ENCODE measurements around the gene CEP41. TPM values are rescaled to one million over a fixed set of nuclear protein-coding genes. Genes with fewer than 3 reads are reported as not detected.

CEP41 gene
- total RNA-seq, 1 donor from 2014 or later, result 34.7 TPM

GRCh38 chr7:130486954-130487436, 46.2 kb upstream of the CEP41 start:
- Mint-ChIP-seq H3K27me3 (ENCODE audit: unreplicated experiment) (peaks cover 3% of the 10 kb centered on the region), H3K4me1 (ENCODE audit: low read depth, unreplicated experiment) (peaks cover 10% of the 10 kb centered on the region), H3K27ac (ENCODE audit: unreplicated experiment) (no peak overlapping the region), H3K4me3 (ENCODE audit: unreplicated experiment) (peak overlapping the region; percentile 89), H3K9me3 (ENCODE audit: unreplicated experiment) (peaks cover 10% of the 10 kb centered on the region), H3K36me3 (ENCODE audit: unreplicated experiment) (no peaks in the 10 kb centered on the region)
- TF ChIP-seq CTCF (IDR thresholded peaks at IDR 0.05; ENCODE audit: partially characterized antibody, unreplicated experiment), result no peak
- DNase-seq, result no peak

GRCh38 chr7:130486114-130486953, 45.5 kb upstream of the CEP41 start:
- Mint-ChIP-seq H3K4me3 (ENCODE audit: unreplicated experiment) (peak overlapping the region; percentile 89), H3K27me3 (ENCODE audit: unreplicated experiment) (peaks cover 3% of the 10 kb centered on the region), H3K36me3 (ENCODE audit: unreplicated experiment) (no peaks in the 10 kb centered on the region), H3K4me1 (ENCODE audit: low read depth, unreplicated experiment) (peaks cover 10% of the 10 kb centered on the region), H3K9me3 (ENCODE audit: unreplicated experiment) (peaks cover 8% of the 10 kb centered on the region), H3K27ac (ENCODE audit: unreplicated experiment) (no peak overlapping the region)
- TF ChIP-seq CTCF (IDR thresholded peaks at IDR 0.05; ENCODE audit: partially characterized antibody, unreplicated experiment), result peak; percentile 76
- DNase-seq, result peak; percentile 87

GRCh38 chr7:130485734-130486113, 44.9 kb upstream of the CEP41 start:
- peaks cover 6% of the 10 kb centered on the region for H3K9me3 Mint-ChIP-seq (ENCODE audit: unreplicated experiment)
- H3K27ac Mint-ChIP-seq (ENCODE audit: unreplicated experiment), result peak overlapping the region; percentile 69
- H3K36me3 Mint-ChIP-seq (ENCODE audit: unreplicated experiment), result no peaks in the 10 kb centered on the region
- TF ChIP-seq CTCF (IDR thresholded peaks at IDR 0.05; ENCODE audit: partially characterized antibody, unreplicated experiment), result no peak
- H3K4me1 Mint-ChIP-seq (ENCODE audit: low read depth, unreplicated experiment), result peaks cover 8% of the 10 kb centered on the region
- DNase-seq, result no peak
- H3K4me3 Mint-ChIP-seq (ENCODE audit: unreplicated experiment), result peak overlapping the region; percentile 89
- H3K27me3 Mint-ChIP-seq (ENCODE audit: unreplicated experiment), result peaks cover 3% of the 10 kb centered on the region

GRCh38 chr7:130483031-130483430, 42.2 kb upstream of the CEP41 start:
- Mint-ChIP-seq H3K27ac (ENCODE audit: unreplicated experiment) (no peak overlapping the region), H3K4me3 (ENCODE audit: unreplicated experiment) (no peak overlapping the region), H3K27me3 (ENCODE audit: unreplicated experiment) (no peaks in the 10 kb centered on the region), H3K4me1 (ENCODE audit: low read depth, unreplicated experiment) (peaks cover 4% of the 10 kb centered on the region), H3K9me3 (ENCODE audit: unreplicated experiment) (peaks cover 4% of the 10 kb centered on the region), H3K36me3 (ENCODE audit: unreplicated experiment) (no peaks in the 10 kb centered on the region)
- no peak for DNase-seq
- no peak for TF ChIP-seq CTCF (IDR thresholded peaks at IDR 0.05; ENCODE audit: partially characterized antibody, unreplicated experiment)

DNA sequence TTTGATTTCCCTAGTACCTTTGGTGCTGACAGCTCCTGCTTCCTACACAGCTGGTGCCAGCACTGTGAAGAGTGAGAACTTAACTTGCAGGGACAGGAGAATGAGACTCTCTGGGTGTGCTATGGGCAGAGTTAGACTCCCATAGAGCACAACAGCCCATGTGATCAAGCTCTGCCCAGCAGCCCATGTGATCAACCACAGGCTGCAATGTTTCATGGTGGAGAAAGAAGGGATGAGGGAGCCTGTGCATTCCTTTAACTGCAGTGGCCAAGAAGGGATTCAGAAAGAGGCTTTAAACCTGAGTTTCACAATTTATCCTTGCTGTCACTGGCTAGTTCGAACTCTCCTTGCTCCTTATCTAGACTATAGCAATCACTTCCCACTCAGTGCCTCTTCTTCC, 41.1 kb upstream of the CEP41 start:
- no peak overlapping the region for H3K27ac Mint-ChIP-seq (ENCODE audit: unreplicated experiment)
- no peak for TF ChIP-seq CTCF (IDR thresholded peaks at IDR 0.05; ENCODE audit: partially characterized antibody, unreplicated experiment)
- no peaks in the 10 kb centered on the region for H3K36me3 Mint-ChIP-seq (ENCODE audit: unreplicated experiment)
- peaks cover under 1% of the 10 kb centered on the region for H3K9me3 Mint-ChIP-seq (ENCODE audit: unreplicated experiment)
- DNase-seq, result no peak
- peaks cover under 1% of the 10 kb centered on the region for H3K4me1 Mint-ChIP-seq (ENCODE audit: low read depth, unreplicated experiment)
- no peaks in the 10 kb centered on the region for H3K27me3 Mint-ChIP-seq (ENCODE audit: unreplicated experiment)
- H3K4me3 Mint-ChIP-seq (ENCODE audit: unreplicated experiment), result no peak overlapping the region
